ENCODE data around the gene IDH2.

GRCh38 chr15:90126022-90126421 lies 23.8 kb upstream of the IDH2 start:
- no peak for TF ChIP-seq EZH2 (IDR thresholded peaks at IDR 0.05)
- TF ChIP-seq POLR2AphosphoS5 (IDR thresholded peaks at IDR 0.05; ENCODE audit: borderline replicate concordance, low read depth, low read length), result no peak
- TF ChIP-seq FOXP2 (optimal IDR thresholded peaks at IDR 0.05; ENCODE audit: control extremely low read depth, extremely low read length, insufficient read depth), result no peak
